Glutamatergic neuron (in vitro differentiated cells): Measurements from ENCODE around the gene TMPRSS3. TPM values are rescaled to one million over a fixed set of nuclear protein-coding genes. Genes with fewer than 3 reads are reported as not detected.

ENCODE experiments used
- DNase-seq: peaks from one replicate; pipeline ENCODE4 v3.0.0; 2022
- H3K27ac Mint-ChIP-seq: one replicate; pipeline ENCODE4 v1.8.0; 2020; ENCODE audit warnings: mild to moderate bottlenecking, mixed read lengths, inconsistent platforms; ENCODE audit not compliant: unreplicated experiment
- H3K27me3 Mint-ChIP-seq: one replicate; pipeline ENCODE4 v1.8.0; 2020; ENCODE audit warnings: mild to moderate bottlenecking, moderate library complexity, mixed read lengths, inconsistent platforms; ENCODE audit not compliant: unreplicated experiment
- H3K36me3 Mint-ChIP-seq: one replicate; pipeline ENCODE4 v1.8.0; 2020; ENCODE audit warnings: mild to moderate bottlenecking, mixed read lengths, inconsistent platforms; ENCODE audit not compliant: unreplicated experiment
- H3K4me1 Mint-ChIP-seq: one replicate; pipeline ENCODE4 v1.8.0; 2020; ENCODE audit warnings: mild to moderate bottlenecking, low read depth, mixed read lengths, inconsistent platforms; ENCODE audit not compliant: unreplicated experiment
- H3K4me3 Mint-ChIP-seq: one replicate; pipeline ENCODE4 v1.8.0; 2020; ENCODE audit warnings: mild to moderate bottlenecking, mixed read lengths, inconsistent platforms; ENCODE audit not compliant: unreplicated experiment
- H3K9me3 Mint-ChIP-seq: one replicate; pipeline ENCODE4 v1.8.0; 2020; ENCODE audit warnings: mild to moderate bottlenecking, moderate library complexity, mixed read lengths, inconsistent platforms; ENCODE audit not compliant: unreplicated experiment
- CTCF ChIP-seq: fragments of 200-600 bp; sonication (generic); IDR thresholded peaks from one replicate; pipeline ENCODE4 v1.5.0; 2021; ENCODE audit not compliant: partially characterized antibody, unreplicated experiment
- total RNA-seq: library from RNA; stranded (reverse); fragmentation: NEBNext Ultra II Directional; extraction: Animal tissue kit (Norgen Biotek cat#: 25700); gene quantifications from one replicate; pipeline ENCODE4 v1.2.1, GENCODE V29; 2021; ENCODE audit not compliant: unreplicated experiment

Gene TMPRSS3
- total RNA-seq, 1 donor from 2014 or later = 0.71 TPM

GRCh38 chr21:42376338-42376982 is 19.4 kb downstream of the TMPRSS3 start:
- Mint-ChIP-seq H3K36me3 (peaks cover 3% of the 10 kb centered on the region), H3K27me3 (peaks cover 6% of the 10 kb centered on the region)
- no peak for DNase-seq

GRCh38 chr21:42375966-42376337 is 19.9 kb downstream of the TMPRSS3 start:
- DNase-seq = no peak
- H3K27ac Mint-ChIP-seq = no peak overlapping the region
- H3K4me1 Mint-ChIP-seq = peaks cover 3% of the 10 kb centered on the region
- H3K9me3 Mint-ChIP-seq = peaks cover 1% of the 10 kb centered on the region
- peaks cover 3% of the 10 kb centered on the region for H3K36me3 Mint-ChIP-seq
- no peak for TF ChIP-seq CTCF
- peaks cover 6% of the 10 kb centered on the region for H3K27me3 Mint-ChIP-seq
- H3K4me3 Mint-ChIP-seq = no peak overlapping the region

More at GRCh38 chr21:42376338-42376982, 19.4 kb downstream of the TMPRSS3 start:
- H3K4me1 Mint-ChIP-seq = peaks cover 3% of the 10 kb centered on the region
- no peak for TF ChIP-seq CTCF
- H3K9me3 Mint-ChIP-seq = peaks cover 1% of the 10 kb centered on the region
- no peak overlapping the region for H3K27ac Mint-ChIP-seq
- no peak overlapping the region for H3K4me3 Mint-ChIP-seq

- no peak overlapping the region for H3K4me3 Mint-ChIP-seq
- peaks cover 6% of the 10 kb centered on the region for H3K27me3 Mint-ChIP-seq
- no peak for TF ChIP-seq CTCF
- peaks cover 3% of the 10 kb centered on the region for H3K36me3 Mint-ChIP-seq
- H3K27ac Mint-ChIP-seq = no peak overlapping the region
- H3K9me3 Mint-ChIP-seq = peaks cover 3% of the 10 kb centered on the region
- no peak for DNase-seq
- peaks cover 3% of the 10 kb centered on the region for H3K4me1 Mint-ChIP-seq
These were observed 20.3 kb downstream of the TMPRSS3 start for GRCh38 chr21:42375506-42375905.

GRCh38 chr21:42374864-42375499 is 20.9 kb downstream of the TMPRSS3 start:
- TF ChIP-seq CTCF = no peak
- peaks cover 3% of the 10 kb centered on the region for H3K36me3 Mint-ChIP-seq
- H3K27ac Mint-ChIP-seq = no peak overlapping the region
- H3K9me3 Mint-ChIP-seq = peaks cover 3% of the 10 kb centered on the region
- no peak overlapping the region for H3K4me3 Mint-ChIP-seq
- peak; percentile 6 for DNase-seq
- H3K27me3 Mint-ChIP-seq = peaks cover 6% of the 10 kb centered on the region
- peaks cover 3% of the 10 kb centered on the region for H3K4me1 Mint-ChIP-seq

GRCh38 chr21:42374457-42374856 is 21.4 kb downstream of the TMPRSS3 start:
- Mint-ChIP-seq H3K4me1 (peaks cover 3% of the 10 kb centered on the region), H3K9me3 (peaks cover 3% of the 10 kb centered on the region), H3K4me3 (no peak overlapping the region), H3K36me3 (peaks cover 3% of the 10 kb centered on the region), H3K27ac (no peak overlapping the region), H3K27me3 (peaks cover 6% of the 10 kb centered on the region)
- TF ChIP-seq CTCF = no peak
- no peak for DNase-seq
